Putamen (tissue), 1 donor: ENCODE results near the gene CDKL5.
A peak's percentile ranks its signal among the peaks of the same experiment; 100 is the strongest.
"Not testable (repeated sequence)": the region's sequence is repeated elsewhere in the genome, so short reads cannot be mapped to it uniquely, and the experiment has no call there.

Experiments used
- DNase-seq: peaks from one replicate; pipeline ENCODE4 v3.0.0-alpha.2; 2016; ENCODE audit warnings: low spot score

Gene CDKL5

GRCh38 chrX:18575744-18576143 is 150.3 kb downstream of the CDKL5 start:
- DNase-seq: no peak

GRCh38 chrX:18577400-18577799 is 152.0 kb downstream of the CDKL5 start:
- DNase-seq: no peak

GRCh38 chrX:18578546-18578945 is 153.1 kb downstream of the CDKL5 start:
- DNase-seq: no peak

GRCh38 chrX:18579495-18579894 is 154.1 kb downstream of the CDKL5 start:
- no peak for DNase-seq

GRCh38 chrX:18582910-18583493 is 157.6 kb downstream of the CDKL5 start:
- no peak for DNase-seq

GRCh38 chrX:18589292-18589691 is 163.9 kb downstream of the CDKL5 start:
- not testable (repeated sequence) for DNase-seq

- DNase-seq: no peak
Measured at GRCh38 chrX:18591834-18592233, 166.4 kb downstream of the CDKL5 start.

- DNase-seq: no peak
Measured at GRCh38 chrX:18594079-18594478, 168.7 kb downstream of the CDKL5 start.

GRCh38 chrX:18596096-18596495 is 170.7 kb downstream of the CDKL5 start:
- no peak for DNase-seq

GRCh38 chrX:18598413-18598812 is 173.0 kb downstream of the CDKL5 start:
- DNase-seq: peak; percentile 28

- no peak for DNase-seq
Measured at GRCh38 chrX:18607966-18608365, 182.6 kb downstream of the CDKL5 start.

GRCh38 chrX:18613930-18614639 is 188.7 kb downstream of the CDKL5 start:
- DNase-seq: no peak

GRCh38 chrX:18616688-18617406 is 191.4 kb downstream of the CDKL5 start:
- no peak for DNase-seq

- DNase-seq: no peak
Measured at GRCh38 chrX:18617407-18617750, 192.0 kb downstream of the CDKL5 start.

- DNase-seq: no peak
Measured at GRCh38 chrX:18619288-18619687, 193.9 kb downstream of the CDKL5 start.

- no peak for DNase-seq
Measured at GRCh38 chrX:18620349-18620748, 194.9 kb downstream of the CDKL5 start.

GRCh38 chrX:18624599-18624998 is 199.2 kb downstream of the CDKL5 start:
- no peak for DNase-seq

- DNase-seq: no peak
Measured at GRCh38 chrX:18630934-18631333, 205.5 kb downstream of the CDKL5 start.

- no peak for DNase-seq
Measured at GRCh38 chrX:18638398-18638797, 213.0 kb downstream of the CDKL5 start.

- no peak for DNase-seq
Measured at GRCh38 chrX:18639280-18639679, 213.9 kb downstream of the CDKL5 start.

- no peak for DNase-seq
Measured at GRCh38 chrX:18640686-18641085, 215.3 kb downstream of the CDKL5 start.

- no peak for DNase-seq
Measured at GRCh38 chrX:18643243-18643642, 217.8 kb downstream of the CDKL5 start.

GRCh38 chrX:18643853-18644252 is 218.4 kb downstream of the CDKL5 start:
- no peak for DNase-seq
